CD4-positive, alpha-beta T cell treated with Interleukin-12 subunit alpha and Interleukin-12 subunit beta, for 1 hour (primary cell): ENCODE results near the gene BPIFA3.
"Not testable (repeated sequence)": the region's sequence is repeated elsewhere in the genome, so short reads cannot be mapped to it uniquely, and the experiment has no call there.

Source experiments
- DNase-seq: peaks from one replicate; pipeline ENCODE4 v3.0.0-alpha.2; 2020

Gene BPIFA3

GRCh38 chr20:33217052-33217451 is at the start of gene BPIFA3:
BPIFA3 (plus strand) TSS chr20:33217352; CDS start chr20:33217537, 185 bp downstream.
- DNase-seq = no peak

GRCh38 chr20:33167859-33168258 is 49.3 kb upstream of the BPIFA3 start, which contains the start of gene BPIFA2:
BPIFA2 (plus strand) TSS chr20:33168159; CDS start chr20:33169146, 987 bp downstream.
- no peak for DNase-seq

GRCh38 chr20:33169176-33169794 is 47.9 kb upstream of the BPIFA3 start:
- no peak for DNase-seq

- DNase-seq = no peak
Measured at GRCh38 chr20:33172781-33173180, 44.4 kb upstream of the BPIFA3 start.

- DNase-seq = no peak
Measured at GRCh38 chr20:33175123-33175522, 42.0 kb upstream of the BPIFA3 start.

GRCh38 chr20:33176101-33176500 is 41.1 kb upstream of the BPIFA3 start:
- DNase-seq = no peak

- no peak for DNase-seq
Measured at GRCh38 chr20:33177866-33178265, 39.3 kb upstream of the BPIFA3 start.

GRCh38 chr20:33178726-33179125 is 38.4 kb upstream of the BPIFA3 start:
- DNase-seq = no peak

GRCh38 chr20:33180169-33180568 is 37.0 kb upstream of the BPIFA3 start:
- DNase-seq = no peak

- no peak for DNase-seq
Measured at GRCh38 chr20:33181482-33182093, 35.6 kb upstream of the BPIFA3 start.

- DNase-seq = no peak
Measured at GRCh38 chr20:33183312-33183711, 33.8 kb upstream of the BPIFA3 start.

- not testable (repeated sequence) for DNase-seq
Measured at GRCh38 chr20:33185031-33185590, 32.0 kb upstream of the BPIFA3 start.

GRCh38 chr20:33187491-33187890 is 29.7 kb upstream of the BPIFA3 start:
- DNase-seq = no peak

GRCh38 chr20:33188421-33188820 is 28.7 kb upstream of the BPIFA3 start:
- DNase-seq = no peak

- no peak for DNase-seq
Measured at GRCh38 chr20:33191484-33191883, 25.7 kb upstream of the BPIFA3 start.

GRCh38 chr20:33191955-33192354 is 25.2 kb upstream of the BPIFA3 start:
- no peak for DNase-seq

- no peak for DNase-seq
Measured at GRCh38 chr20:33192912-33193501, 24.1 kb upstream of the BPIFA3 start.

- no peak for DNase-seq
Measured at GRCh38 chr20:33199026-33199425, 18.1 kb upstream of the BPIFA3 start.

- no peak for DNase-seq
Measured at GRCh38 chr20:33202451-33202850, 14.7 kb upstream of the BPIFA3 start.

- DNase-seq = no peak
Measured at GRCh38 chr20:33203444-33203843, 13.7 kb upstream of the BPIFA3 start.

GRCh38 chr20:33209789-33210188 is 7.4 kb upstream of the BPIFA3 start:
- DNase-seq = peak; percentile 17

- DNase-seq = no peak
Measured at GRCh38 chr20:33210371-33210770, 6.8 kb upstream of the BPIFA3 start.

- DNase-seq = peak; percentile 11
Measured at GRCh38 chr20:33211817-33212424, 5.2 kb upstream of the BPIFA3 start.

- no peak for DNase-seq
Measured at GRCh38 chr20:33224399-33224798, 7.2 kb downstream of the BPIFA3 start.
